ENCODE measurements around the gene CABLES2. TPM values are rescaled to one million over a fixed set of nuclear protein-coding genes. Genes with fewer than 3 reads are reported as not detected.
A peak's percentile ranks its signal among the peaks of the same experiment; 100 is the strongest.

The CABLES2 gene
- total and polyA plus RNA-seq, 9 of the 15 experiments (the other 6 are each of a cell fraction or from before 2014, with no cell fraction given) = 0.46 to 4.2 (median 1.6) TPM

GRCh38 chr20:62386383-62387218, 20.5 kb downstream of the CABLES2 start, which contains the start of gene RPS21 (continued):
- TF ChIP-seq BCLAF1 (IDR thresholded peaks at IDR 0.05; ENCODE audit: borderline replicate concordance in 1 of 2, control insufficient read depth in 1 of 2, low read depth in 2 of 2, low read length in 1 of 2) = no peak
- TF ChIP-seq ZNF75A (CRISPR knock-in tag; IDR thresholded peaks at IDR 0.05) = no peak
- TF ChIP-seq ERF (CRISPR knock-in tag; IDR thresholded peaks at IDR 0.05) = no peak
- no peak for TF ChIP-seq ZNF444 (CRISPR knock-in tag; IDR thresholded peaks at IDR 0.05)
- TF ChIP-seq POLR3G (IDR thresholded peaks at IDR 0.05; ENCODE audit: extremely low read depth, insufficient read length, insufficient replicate concordance) = no peak
- no peak for TF ChIP-seq THRB (CRISPR knock-in tag; conservative IDR thresholded peaks at IDR 0.05)
- TF ChIP-seq SIN3B (IDR thresholded peaks at IDR 0.05; ENCODE audit: low read depth) = peak; percentile 82; the same call in 1 of the 2 replicates
- no peak for TF ChIP-seq KLF13 (tag; IDR thresholded peaks at IDR 0.05; ENCODE audit: borderline replicate concordance, low read depth)
- no peak for TF ChIP-seq E4F1 (CRISPR knock-in tag; IDR thresholded peaks at IDR 0.05; ENCODE audit: borderline replicate concordance)
- TF ChIP-seq GABPB1 (CRISPR knock-in tag; IDR thresholded peaks at IDR 0.05) = peak; percentile 99
- TF ChIP-seq ZFX (CRISPR knock-in tag; IDR thresholded peaks at IDR 0.05) = peak; percentile 66
- TF ChIP-seq BCOR (IDR thresholded peaks at IDR 0.05) = no peak
- no peak for TF ChIP-seq ZNF57 (CRISPR knock-in tag; IDR thresholded peaks at IDR 0.05)
- 0 out of 4 replicates have a peak, but pooled peaks of 1 of the 2 experiments have one; percentile 24 for TF ChIP-seq FOXK2 (conservative IDR thresholded peaks at IDR 0.05 in 1 of 2, IDR thresholded peaks at IDR 0.05 in 1 of 2; ENCODE audit: low read depth in 2 of 2)
- TF ChIP-seq ZNF518B (CRISPR knock-in tag; IDR thresholded peaks at IDR 0.05) = no peak
- TF ChIP-seq CREM (IDR thresholded peaks at IDR 0.05; ENCODE audit: low read depth) = peak; percentile 96
- TF ChIP-seq BRD4 (IDR thresholded peaks at IDR 0.05) = no peak; the same call in 1 of the 2 replicates

Measured in K562 (cell line).